AG04449 (cell line): ENCODE data around the gene MUC21.
"Not testable (repeated sequence)": the region's sequence is repeated elsewhere in the genome, so short reads cannot be mapped to it uniquely, and the experiment has no call there.

ENCODE experiments used
- CTCF ChIA-PET: fragments of 350-600 bp; formaldehyde crosslinking; extraction: SDS; loops from one replicate; lab custom pipeline; 2021; ENCODE audit warnings: antibody characterized with exemption; lab: Yijun Ruan, JAX
- POLR2A ChIA-PET: fragments of 400-600, 350-600 bp; formaldehyde crosslinking; extraction: SDS; loops from one replicate; lab custom pipeline; 2020; ENCODE audit warnings: antibody characterized with exemption, inconsistent platforms; lab: Yijun Ruan, JAX
- DNase-seq: peaks from one replicate; pipeline ENCODE4 v3.0.0-alpha.2; 2010; ENCODE audit warnings: low read depth, low spot score
- H3K4me3 ChIP-seq: 2 replicates; pipeline ENCODE4 v1.5.1; 2011; ENCODE audit warnings: low read depth, mild to moderate bottlenecking, control low read depth, low read length
- TF ChIP-seq, protein P1 (sequence below): IDR thresholded peaks from one replicate; pipeline ENCODE4 v1.5.1; 2011; ENCODE audit warnings: mild to moderate bottlenecking, moderate library complexity, low read length, control low read depth, inconsistent platforms; ENCODE audit not compliant: insufficient read depth; ENCODE audit errors: missing control alignments

MUC21 gene

DNA sequence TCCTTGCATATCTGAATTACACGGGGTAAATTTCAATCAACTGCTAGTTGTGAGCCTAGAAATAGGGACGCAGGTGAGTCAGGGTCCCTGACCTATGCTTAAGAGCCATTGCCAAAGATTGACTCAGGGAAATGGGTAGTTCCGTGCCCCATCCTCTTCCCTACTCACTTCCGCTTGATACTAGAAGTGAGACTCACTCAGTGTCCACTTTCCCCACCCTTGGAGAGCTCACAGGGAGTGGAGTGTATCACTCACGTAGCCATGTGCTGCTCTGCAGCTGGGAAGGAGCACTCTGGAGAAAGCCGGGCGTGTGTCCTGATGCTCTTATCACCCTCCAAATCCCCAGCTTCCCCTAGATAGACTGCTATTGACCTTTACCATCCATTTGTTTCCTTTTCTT, 26.2 kb downstream of the MUC21 start:
- TF ChIP-seq, protein P1, sequence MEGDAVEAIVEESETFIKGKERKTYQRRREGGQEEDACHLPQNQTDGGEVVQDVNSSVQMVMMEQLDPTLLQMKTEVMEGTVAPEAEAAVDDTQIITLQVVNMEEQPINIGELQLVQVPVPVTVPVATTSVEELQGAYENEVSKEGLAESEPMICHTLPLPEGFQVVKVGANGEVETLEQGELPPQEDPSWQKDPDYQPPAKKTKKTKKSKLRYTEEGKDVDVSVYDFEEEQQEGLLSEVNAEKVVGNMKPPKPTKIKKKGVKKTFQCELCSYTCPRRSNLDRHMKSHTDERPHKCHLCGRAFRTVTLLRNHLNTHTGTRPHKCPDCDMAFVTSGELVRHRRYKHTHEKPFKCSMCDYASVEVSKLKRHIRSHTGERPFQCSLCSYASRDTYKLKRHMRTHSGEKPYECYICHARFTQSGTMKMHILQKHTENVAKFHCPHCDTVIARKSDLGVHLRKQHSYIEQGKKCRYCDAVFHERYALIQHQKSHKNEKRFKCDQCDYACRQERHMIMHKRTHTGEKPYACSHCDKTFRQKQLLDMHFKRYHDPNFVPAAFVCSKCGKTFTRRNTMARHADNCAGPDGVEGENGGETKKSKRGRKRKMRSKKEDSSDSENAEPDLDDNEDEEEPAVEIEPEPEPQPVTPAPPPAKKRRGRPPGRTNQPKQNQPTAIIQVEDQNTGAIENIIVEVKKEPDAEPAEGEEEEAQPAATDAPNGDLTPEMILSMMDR, result no peak
- ChIA-PET POLR2A (no interaction called here), CTCF (interaction anchor here (0.7 to 1.1 kb wide), 2 partner anchors 61 to 70 kb away, joined by 3 read pairs; no protein-coding TSS in a partner anchor)
- DNase-seq, result no peak
- H3K4me3 ChIP-seq, result no peak overlapping the region

DNA sequence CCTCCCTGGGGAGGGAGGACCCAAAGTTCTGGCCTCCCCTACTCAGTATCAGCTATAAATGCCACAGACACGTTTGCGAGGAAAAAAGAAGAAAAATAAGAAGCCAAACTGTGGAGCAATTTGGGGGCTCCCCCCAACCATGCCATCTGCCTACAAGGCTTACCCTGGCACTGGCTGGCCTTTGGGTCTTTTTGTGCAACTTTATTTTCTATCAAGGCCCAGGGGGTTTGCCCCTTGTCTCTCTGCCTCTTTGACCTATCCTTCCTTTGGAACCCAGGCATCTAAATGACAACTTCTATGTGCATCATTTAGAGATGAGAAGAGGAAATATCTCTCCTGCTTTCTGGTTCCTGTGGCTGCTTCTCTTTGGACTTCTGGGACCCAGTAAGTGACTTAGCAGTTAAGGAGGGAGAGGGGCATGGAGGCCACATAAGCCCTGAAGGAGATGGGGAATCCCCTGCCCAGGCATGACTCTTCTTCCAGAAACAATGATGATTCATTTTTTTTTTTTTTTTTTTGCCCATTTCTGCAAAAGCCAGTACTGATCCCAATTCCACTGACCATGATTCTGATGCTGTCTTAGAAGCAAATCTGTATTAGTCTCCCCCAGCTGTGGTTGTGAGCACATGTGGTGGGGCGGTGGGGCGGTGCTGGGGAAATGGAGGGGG, 27.0 kb downstream of the MUC21 start, which contains the start of gene MUC22:
Gene MUC22 (plus strand): TSS at position 82 of the 668 bp plus-strand sequence. CDS start 233 bp downstream, at position 315.
- POLR2A ChIA-PET, result no interaction called here
- TF ChIP-seq, protein P1, result no peak
- peak; percentile 24 for DNase-seq
- CTCF ChIA-PET, result interaction anchor here (1.1 kb wide), 1 partner anchor 69 kb away, joined by 3 read pairs; no protein-coding TSS in a partner anchor
- no peak within 1 kb of the TSS for H3K4me3 ChIP-seq

DNA sequence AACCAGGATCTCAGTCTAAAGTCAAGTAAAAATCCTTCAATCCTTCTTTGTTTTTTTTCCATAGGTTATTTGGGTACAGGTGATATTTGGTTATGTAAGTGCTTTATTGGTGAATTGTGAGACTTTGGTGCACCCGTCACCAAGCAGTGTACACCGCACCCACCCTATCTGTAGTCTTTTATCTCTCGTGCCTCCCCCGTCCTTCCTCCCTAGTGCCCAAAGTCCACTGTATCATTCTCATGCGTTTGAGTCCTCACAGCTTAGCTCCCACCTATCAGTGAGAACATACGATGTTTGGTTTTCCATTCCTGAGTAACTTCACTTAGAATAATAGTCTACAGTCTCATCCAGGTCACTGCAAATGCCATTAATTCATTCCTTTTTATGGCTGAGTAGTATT, 27.6 kb downstream of the MUC21 start:
- ChIA-PET CTCF (no interaction called here), POLR2A (no interaction called here)
- TF ChIP-seq, protein P1, result no peak
- no peak for DNase-seq
- H3K4me3 ChIP-seq, result no peak overlapping the region

DNA sequence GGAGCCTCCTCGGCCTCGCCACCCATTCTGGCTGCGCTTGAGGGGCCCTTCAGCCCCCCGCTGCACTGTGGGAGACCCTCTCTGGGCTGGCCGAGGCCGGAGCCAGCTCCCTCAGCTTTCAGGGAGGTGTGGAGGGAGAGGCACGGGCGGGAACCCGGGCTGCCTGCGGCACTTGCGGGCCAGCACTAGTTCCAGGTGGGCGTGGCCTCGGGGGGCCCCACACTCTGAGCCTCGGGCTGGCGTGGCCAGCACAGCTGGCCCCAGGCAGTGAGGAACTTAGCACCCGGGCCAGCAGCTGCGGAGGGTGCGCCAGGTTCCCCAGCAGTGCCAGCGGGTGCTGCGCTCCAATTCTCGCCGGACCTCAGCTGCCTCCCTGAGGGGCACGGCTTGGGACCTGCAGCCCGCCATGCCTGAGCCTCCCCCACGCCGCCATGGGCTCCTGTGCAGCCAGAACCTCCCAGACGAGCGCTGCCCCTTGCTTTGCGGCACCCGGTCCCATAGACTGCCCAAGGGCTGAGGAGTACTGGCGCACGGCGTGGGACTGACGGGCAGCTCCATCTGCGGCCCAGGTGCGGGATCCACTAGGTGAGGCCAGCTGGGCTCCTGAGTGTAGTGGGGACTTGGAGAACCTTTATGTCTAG, 33.3 kb downstream of the MUC21 start:
- POLR2A ChIA-PET, result no interaction called here
- DNase-seq, result no peak
- no peak overlapping the region for H3K4me3 ChIP-seq
- CTCF ChIA-PET, result interaction anchor here (1.0 kb wide), 1 partner anchor 9 kb away, joined by 4 read pairs; no protein-coding TSS in a partner anchor
- TF ChIP-seq, protein P1, result no peak

DNA sequence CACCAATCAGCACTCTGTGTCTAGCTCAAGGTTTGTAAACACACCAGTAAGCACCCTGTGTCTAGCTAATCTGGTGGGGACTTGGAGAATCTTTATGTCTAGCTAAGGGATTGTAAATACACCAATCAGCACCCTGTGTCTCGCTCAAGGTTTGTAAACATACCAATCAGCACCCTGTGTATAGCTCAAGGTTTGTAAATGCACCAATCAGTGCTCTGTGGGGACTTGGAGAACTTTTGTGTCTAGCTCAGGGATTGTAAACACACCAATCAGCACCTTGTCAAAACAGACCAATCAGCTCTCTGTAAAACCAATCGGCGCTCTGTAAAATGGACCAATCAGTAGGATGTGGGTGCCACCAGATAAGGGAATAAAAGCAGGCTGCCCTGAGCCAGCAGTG, 33.9 kb downstream of the MUC21 start:
- CTCF ChIA-PET, result interaction anchor here (1.0 kb wide), 1 partner anchor 10 kb away, joined by 4 read pairs; no protein-coding TSS in a partner anchor
- DNase-seq, H3K4me3 ChIP-seq, POLR2A ChIA-PET: not testable (repeated sequence)

DNA sequence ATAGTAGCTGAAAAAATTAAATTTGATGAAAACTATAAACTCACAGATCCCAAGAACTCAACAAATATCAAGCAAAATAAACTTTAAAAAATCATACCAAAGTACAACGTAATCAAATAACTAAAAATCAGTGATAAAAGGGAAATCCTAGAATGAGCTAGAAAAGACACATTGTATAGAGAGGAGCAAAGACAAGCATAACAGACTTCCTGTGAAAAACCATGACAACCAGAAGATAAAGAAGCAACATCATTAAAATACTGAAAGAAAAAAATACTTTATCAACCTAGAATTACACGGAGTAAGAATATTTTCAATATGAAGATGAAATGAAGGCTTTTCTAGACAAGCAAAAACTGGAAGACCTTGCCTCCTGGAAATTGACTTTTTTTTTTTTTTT, 36.5 kb downstream of the MUC21 start:
- POLR2A ChIA-PET, result no interaction called here
- TF ChIP-seq, protein P1, result no peak
- CTCF ChIA-PET, result interaction anchor here (1.6 kb wide), 1 partner anchor 67 kb away, joined by 4 read pairs; no protein-coding TSS in a partner anchor
- no peak overlapping the region for H3K4me3 ChIP-seq
- no peak for DNase-seq

DNA sequence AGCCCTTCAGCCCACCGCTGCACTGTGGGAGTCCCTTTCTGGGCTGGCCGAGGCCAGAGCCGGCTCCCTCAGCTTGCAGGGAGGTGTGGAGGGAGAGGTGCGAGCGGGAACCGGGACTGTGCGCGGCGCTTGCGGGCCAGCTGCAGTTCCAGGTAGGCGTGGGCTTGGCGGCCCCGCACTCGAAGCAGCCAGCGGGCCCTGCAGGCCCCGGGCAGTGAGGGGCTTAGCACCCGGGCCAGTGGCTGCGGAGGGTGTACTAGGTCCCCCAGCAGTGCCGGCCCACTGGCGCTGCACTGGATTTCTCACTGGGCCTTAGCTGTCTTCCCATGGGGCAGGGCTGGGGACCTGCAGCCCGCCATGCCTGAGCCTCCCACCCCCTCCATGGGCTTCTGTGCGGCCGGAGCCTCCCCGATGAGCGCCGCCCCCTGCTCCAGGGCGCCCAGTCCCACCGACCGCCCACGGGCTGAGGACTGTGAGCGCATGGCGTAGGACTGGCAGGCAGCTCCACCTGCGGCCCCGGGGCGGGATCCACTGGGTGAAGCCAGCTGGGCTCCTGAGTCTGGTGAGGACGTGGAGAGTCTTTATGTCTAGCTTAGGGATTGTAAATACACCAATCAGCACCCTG, 37.2 kb downstream of the MUC21 start:
- POLR2A ChIA-PET, H3K4me3 ChIP-seq, DNase-seq: not testable (repeated sequence)
- CTCF ChIA-PET, result interaction anchor here (1.6 kb wide), 1 partner anchor 67 kb away, joined by 4 read pairs; no protein-coding TSS in a partner anchor

DNA sequence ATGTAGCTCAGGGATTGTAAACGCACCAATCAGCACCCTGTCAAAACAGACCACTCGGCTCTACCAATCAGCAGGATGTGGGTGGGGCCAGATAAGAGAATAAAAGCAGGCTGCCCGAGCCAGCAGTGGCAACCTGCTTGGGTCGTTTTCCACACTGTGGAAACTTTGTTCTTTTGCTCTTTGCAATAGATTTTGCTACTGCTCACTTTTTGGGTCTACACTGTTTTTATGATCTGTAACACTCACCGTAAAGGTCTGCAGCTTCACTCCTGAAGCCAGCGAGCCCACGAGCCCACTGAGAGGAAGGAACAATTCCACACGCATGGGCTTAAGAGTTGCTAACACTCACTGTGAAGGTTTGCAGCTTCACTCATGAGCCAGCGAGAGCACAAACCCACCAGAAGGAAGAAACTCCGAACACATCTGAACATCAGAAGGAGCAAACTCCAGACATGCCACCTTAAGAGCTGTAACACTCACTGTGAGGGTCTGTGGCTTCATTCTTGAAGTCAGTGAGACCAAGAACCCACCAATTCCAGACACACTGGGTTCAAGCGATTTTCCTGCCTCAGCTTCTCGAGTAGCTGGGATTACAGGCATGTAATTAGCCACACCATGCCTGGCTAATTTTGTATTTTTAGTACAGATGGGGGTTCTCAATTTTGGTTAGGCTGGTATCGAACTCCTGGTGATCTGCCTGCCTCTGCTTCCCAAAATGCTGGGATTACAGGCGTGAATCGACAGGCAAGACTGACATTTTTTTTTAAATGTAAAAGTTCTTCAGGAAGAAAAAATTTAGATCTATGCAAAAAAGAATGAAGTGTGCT, 38.4 kb downstream of the MUC21 start:
- H3K4me3 ChIP-seq, DNase-seq, POLR2A ChIA-PET: not testable (repeated sequence)
- CTCF ChIA-PET, result interaction anchor here (0.7 to 1.6 kb wide), 2 partner anchors 47 to 538 kb away, joined by 3 to 4 read pairs; no protein-coding TSS in a partner anchor
